ENCODE data around the gene RBM12.
"Not testable (repeated sequence)": the region's sequence is repeated elsewhere in the genome, so short reads cannot be mapped to it uniquely, and the experiment has no call there.

Gene RBM12

DNA sequence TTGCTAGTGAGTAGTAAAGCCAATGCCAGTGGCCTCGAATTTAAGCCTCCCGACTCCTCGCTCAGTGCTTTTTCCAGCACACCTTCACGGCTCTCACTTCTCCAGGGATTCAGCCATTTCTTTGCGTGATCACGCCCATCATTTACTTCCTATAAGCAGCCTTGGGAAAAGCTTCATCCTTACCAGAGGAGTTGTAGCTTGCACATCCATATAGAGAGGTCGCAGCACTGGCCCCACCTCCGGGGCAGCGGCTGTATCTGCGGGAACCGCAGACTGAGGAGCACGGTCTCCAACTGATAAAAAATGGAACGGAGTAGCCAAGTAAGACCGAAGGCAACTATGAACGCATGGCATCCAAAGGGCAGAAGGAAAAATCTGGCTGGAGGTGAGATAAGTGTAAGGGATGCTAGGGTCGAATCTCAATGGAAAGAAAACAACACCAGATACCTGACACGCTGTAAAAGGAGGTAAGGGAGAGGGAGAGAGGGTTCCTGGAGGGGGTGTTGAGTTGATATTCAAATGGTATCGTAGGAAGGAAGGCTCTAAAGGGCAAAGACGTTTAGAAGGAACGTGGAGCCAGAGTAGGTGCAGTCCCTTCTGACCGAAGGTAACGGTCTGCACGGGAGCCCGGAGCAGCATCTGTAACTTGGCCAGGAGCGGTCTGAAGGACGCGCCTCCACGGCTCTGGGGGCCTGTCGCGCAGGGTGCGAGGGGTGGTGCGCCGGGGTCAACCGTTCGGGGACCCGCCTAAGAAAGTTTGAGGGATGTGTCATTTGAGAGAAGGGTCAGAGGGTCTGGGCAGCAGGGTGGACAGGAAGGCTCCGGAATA is 33.8 kb upstream of the RBM12 start:
- DNase-seq (ENCODE audit: low spot score): no peak

DNA sequence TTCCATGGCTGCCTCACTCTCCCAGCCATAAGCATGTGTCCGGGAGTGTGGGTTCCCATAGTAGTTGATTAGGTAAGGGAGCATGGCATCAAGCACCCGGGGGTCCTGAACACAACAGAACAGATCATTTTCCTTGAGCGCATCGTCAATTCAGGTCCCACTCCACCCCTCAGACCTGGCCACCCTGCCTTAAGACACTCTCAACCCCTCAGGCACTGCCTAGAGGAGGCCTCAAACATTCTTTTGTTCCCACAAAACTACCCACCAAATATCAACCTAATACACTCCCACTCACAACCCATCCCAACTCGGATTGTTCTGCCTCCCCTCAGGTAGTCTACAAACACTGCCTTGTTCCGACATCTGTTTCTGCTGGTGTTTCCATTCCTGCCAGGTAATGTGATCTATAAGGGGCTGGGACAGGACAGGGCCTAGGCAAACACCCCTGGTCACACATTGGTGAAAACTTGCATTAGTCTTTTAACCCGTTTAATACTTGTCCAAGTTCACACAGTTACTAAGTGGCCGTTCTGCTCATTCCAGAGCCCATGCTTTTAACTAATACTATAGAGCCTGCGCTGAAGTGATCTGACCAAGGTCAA is 33.1 kb upstream of the RBM12 start:
- no peak for DNase-seq (ENCODE audit: low spot score)

DNA sequence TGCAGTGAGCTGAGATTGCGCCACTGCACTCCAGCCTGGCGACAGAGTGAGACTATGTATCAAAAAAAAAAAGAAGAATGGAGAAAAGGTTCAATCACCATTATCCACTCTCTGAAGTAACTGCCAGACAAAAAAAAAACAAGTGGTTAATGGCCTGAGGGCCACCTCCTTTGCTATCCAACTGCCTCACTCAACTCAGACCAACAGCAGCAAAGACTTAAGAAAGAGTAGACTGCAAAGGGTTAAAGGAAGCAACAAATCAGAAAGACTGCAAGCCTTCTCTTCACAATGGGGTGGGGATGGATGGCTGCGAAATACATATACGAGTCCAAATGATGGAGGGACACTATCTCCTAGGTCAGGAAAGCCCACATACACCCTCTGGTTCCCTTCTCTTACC is 31.3 kb upstream of the RBM12 start:
- no peak for DNase-seq (ENCODE audit: low spot score)

DNA sequence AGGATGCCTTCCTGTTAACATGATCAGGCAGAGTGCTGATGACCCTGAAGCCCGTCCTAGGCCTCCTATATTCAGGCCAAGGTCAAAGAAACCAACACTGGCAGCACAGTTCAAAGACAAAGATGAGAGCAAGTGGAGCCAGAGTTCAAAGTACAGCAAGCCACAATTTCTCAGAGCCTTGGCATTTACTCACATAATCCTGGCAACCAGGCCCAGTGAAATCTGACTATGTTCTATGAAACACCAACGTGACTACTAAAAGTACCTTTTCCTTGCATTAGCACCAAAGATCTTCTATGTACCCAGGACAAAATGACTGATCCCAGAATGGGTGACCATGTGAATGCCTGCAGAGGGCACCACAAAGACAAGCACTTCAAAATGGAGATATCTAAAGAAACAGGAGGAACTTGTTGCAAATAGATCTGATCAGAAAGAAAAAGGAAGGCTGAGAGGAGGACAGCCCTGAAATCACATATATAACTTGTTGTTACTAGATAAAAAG is 30.6 kb upstream of the RBM12 start:
- DNase-seq (ENCODE audit: low spot score): no peak

DNA sequence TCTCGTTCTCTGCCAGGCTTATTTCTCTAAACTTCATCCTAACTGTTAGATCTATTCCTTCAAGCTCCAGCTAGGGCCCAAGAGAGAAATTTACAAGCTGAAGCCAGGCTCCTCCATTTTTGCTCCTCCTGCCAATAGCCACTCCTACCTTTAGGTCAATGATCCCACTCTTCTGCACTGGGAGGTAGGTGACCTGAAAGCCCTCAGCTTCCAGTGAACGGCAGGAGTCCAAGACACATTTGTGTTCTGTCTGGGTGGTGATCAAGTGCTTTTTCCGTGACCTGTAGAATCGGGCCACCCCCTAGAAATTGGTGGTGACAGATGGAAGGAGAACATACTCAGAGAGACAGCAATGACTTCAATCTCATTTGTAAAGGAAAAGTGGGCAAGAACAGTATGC is 25.6 kb upstream of the RBM12 start:
- no peak for DNase-seq (ENCODE audit: low spot score)

DNA sequence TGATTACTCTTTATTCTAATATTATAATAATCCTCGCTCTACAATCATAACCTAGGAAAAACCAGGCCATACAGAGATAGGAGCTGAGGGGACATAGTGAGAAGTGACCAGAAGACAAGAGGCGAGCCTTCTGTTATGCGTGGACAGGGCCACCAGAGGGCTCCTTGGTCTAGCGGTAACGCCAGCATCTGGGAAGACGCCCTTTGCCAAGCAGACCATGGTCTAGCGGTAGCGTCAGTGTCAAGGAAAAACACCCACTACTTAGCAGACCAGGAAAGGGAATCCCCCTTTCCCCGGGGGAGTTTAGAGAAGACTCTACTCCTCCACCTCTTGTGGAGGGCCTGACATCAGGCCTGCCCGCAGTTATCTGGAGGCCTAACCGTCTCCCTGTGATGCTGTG is 22.2 kb upstream of the RBM12 start:
- not testable (repeated sequence) for DNase-seq (ENCODE audit: low spot score)

DNA sequence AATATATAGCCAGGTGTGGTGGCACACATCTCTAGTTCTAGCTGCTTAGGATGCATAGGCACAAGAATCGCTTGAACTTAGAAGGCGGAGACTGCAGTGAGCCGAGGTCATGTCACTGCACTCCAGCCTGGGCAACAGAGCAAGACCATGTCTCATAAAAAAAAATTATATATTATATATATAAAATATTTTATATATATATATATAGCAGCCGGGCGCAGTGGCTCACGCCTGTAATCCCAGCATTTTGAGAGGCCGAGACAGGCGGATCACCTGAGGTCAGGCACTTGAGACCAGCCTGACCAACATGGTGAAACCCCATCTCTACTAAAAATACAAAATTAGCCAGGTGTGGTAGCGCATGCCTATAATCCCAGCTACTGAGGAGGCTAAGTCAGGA is 20.7 kb upstream of the RBM12 start:
- DNase-seq (ENCODE audit: low spot score): not testable (repeated sequence)

DNA sequence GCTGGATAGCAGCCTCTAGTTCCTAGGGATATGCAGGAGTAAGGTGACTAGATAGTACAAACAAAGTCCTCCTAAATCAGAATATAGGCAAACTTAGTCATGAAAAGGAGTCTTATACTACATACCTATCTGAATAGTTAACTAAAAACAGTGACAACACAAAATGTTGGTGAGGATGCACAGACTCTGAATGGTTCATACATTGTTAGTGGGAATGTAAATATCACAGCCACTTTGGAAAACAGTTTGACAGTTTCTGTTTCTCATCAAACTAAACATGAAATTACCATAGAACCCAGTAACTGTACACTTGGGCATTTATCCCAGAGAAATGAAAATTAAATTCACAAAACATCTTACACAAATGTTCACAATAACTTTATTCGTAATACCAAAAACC is 17.3 kb upstream of the RBM12 start:
- DNase-seq (ENCODE audit: low spot score): no peak

DNA sequence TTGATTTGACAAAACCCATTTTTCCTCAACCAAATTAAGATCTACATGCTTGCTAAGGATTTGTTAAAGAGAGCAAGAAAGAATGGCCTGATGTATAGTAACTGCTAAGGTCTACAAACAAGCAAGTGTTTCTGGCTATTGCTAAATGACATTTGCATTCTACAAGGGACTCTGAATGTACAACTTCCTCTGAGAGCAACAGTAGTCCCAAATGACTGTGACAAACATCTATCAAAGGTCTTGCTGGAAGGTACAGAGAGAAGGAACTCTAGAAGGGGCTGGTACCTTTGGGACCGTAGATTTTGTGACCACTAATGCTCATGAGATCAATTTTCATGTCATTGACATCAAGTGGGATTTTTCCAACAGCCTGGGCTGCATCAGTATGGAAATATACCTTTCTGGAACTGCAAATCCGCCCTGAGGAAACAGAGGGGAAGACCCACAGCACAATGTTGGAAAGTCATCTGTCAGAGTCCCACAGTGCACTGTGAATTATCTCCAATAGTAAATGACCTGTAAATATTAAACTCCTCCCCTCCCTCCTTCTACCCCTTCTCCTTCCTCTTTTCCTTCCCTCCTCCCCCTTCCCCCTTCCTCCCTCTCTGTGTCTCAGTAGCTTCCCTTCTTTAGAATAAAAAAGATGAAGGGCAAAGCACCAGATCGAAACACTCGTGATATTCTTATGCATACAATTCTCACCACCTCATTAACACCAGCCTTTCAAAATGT is 15.9 kb upstream of the RBM12 start:
- no peak for DNase-seq (ENCODE audit: low spot score)

DNA sequence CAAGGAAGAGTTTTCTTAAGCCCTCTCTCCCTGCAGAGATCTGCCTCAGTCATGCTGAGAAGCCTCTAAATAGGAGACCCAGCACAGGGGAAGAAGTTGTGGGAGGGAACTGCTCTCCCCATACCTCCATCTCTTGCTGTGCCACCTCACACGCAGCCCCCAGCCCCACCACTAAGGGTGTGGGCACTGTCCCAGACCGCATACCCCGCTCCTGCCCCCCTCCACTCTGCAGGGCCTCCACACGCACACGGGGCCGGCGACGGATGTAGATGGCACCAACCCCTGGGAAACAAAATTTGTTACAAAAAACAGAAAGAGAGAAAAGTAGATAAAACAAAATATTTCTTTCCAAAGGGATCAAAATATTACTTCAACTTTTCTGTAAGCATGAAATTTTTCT is 10.2 kb upstream of the RBM12 start:
- DNase-seq (ENCODE audit: low spot score): no peak

DNA sequence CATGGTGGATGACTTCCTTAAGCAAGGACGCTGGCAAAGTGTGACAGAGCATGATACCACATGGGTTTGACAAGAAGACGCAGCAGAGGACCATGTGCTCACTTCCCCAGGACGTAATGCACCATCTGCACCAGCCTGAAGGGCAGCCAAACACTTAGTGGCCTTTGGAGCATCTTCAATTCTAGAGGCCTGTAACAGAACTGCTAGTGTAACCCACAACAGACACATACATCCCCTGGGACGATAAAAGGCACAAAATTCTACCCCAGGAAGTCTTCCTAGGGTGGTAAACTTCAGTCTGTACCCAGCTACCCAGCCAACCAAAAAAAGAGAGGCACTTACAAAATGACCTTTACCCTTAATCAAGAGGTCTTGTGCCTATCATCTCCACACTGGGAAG is 9.2 kb upstream of the RBM12 start:
- DNase-seq (ENCODE audit: low spot score): no peak

DNA sequence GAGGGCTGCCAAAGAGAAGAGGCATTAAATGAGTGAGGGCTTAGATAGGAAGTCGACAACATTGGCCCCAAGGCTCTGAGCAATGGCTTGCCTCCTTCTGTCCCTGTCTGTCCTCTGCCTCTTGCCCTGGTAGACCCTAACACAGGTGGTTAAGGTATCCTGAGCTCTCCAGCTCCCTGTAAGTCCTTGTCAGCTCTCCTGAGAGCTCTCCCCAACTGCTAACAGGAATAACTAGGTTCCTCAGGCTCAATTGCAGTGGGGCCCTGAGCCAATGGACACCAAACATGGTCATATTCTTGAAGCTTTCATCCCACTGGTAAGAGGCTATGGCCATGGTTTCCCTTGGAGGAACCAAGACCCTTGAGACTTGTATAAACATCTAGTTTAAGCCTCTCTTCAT is 5.0 kb upstream of the RBM12 start:
- DNase-seq (ENCODE audit: low spot score): no peak

DNA sequence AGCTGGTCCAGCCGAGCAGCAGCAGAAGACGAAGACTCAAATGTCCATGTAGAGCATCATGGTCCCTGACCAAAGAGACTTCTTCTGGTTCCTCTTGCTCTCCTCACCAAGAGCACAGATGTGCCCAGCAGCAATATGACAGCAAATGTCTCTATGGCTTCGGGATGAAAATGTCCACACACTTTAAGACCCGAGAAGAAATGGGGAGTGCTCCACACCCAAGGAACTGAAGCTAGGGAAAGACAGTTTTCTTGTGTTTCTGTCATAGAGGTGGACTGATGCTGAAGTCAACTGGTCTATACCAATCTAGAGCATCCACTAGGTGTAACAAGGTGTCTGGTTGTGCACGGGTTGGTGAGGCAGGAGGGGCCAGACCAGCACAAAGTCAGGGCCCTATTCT is 4.5 kb upstream of the RBM12 start:
- no peak for DNase-seq (ENCODE audit: low spot score)

DNA sequence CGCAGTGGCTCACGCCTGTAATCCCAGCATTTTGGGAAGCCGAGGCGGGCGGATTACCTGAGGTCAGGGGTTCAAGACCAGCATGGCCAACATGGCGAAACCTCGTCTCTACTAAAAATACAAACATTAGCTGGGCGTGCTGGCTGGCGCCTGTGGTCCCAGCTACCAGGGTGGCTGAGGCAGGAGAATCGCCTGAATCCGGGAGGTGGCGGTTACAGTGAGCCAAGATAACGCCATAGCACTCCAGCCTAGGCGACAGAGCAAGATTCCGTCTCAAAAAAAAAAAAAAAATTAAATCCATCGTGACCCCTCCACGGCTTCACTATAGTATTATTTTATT is 1.2 kb upstream of the RBM12 start:
- DNase-seq (ENCODE audit: low spot score): no peak

DNA sequence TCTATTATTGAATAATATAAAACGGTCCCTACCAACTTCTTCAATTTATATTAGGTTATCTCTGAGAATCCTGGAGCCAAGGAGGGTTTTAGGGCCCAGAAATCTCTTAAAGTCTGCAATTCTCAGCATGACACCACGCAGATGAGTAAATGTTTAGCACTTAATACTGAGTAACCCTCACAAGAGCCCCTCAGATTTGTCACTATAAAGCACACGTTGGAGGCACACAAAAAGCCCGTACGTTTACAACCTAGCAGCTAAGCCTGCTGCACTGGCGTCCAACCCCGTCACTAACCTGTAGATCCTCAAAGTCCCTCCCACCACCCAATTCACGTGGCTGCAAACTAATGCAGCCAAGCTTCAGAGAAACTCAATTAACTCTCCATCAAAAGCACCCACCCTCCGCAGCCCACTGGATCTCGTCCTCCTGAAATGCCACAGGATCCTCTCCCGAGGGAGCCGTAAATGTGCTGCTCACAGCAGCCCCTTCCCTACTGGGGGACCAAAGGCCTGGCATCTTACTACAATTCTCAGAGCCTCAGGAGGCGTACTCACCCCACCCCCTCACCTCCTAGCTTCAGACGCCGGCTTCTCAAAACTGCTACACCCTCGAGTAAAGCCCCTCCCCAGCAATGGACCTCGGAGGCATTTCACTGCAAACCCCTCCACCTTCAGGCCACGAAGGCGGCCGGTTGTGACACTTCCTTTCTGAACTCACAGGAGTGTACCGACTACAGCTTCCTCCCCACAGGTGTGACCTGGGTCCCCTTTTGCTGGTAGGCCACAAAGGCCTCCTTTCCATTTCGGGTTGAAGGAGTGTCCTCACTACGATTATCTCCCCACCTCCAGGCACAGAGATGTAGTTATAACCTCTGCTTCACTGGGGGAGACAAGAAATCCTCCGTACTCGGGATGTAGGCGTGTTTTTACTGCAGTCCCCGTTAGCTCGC is 909 bp downstream of the RBM12 start:
- DNase-seq (ENCODE audit: low spot score): peak; percentile 31

DNA sequence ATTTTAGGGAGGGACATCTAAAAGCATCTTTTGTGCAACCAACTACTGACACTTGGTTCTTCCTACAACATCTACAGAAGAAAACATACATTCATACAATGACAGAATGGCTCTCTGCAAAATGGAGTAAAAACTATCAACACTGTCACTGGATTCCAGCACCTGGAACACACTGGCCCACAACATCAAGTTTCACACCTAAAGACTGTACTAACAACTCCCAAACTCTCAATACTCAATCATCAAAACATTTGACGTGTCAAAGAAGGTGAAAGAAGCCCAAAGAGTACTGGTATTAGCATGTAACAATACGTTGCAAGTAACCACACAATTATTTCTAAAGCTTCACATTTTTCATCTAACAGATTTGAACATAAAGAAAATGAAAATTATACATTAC is 2.1 kb downstream of the RBM12 start:
- no peak for DNase-seq (ENCODE audit: low spot score)

DNA sequence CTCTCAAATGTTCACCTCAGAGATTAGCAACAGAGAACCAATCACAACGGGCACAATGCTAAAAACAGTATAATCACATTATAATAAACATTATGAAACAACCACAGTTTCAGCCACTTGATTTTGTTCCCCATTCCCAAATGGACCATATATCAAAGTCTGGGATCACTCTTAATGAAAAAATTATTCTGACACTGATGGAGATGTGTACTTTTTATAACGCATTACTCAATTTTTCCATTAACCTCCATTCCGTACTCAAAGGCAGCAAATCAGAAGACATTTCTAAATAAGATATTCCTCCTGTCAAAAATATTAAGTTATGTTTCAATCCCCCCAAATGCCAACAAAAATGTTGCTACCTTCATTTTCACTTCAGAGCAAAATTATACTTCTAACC is 2.8 kb downstream of the RBM12 start:
- DNase-seq (ENCODE audit: low spot score): no peak

DNA sequence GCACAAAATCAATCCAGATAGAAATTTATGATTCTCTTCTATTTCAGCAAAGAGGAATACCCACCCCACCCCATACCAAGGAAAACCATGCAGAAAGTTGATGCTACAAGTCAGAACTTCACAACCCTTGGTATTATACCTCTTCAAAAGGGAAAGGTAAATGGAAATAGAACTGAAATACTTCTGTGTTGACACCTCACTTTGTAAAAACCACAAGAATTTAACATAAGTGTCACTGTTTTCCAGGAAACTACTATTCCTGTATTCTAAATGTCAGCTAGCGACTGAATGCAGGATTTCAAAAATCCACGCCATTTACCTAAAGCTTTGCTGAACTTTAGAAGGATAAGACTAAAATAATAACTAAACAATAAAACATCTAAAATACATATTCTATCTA is 3.6 kb downstream of the RBM12 start:
- no peak for DNase-seq (ENCODE audit: low spot score)

DNA sequence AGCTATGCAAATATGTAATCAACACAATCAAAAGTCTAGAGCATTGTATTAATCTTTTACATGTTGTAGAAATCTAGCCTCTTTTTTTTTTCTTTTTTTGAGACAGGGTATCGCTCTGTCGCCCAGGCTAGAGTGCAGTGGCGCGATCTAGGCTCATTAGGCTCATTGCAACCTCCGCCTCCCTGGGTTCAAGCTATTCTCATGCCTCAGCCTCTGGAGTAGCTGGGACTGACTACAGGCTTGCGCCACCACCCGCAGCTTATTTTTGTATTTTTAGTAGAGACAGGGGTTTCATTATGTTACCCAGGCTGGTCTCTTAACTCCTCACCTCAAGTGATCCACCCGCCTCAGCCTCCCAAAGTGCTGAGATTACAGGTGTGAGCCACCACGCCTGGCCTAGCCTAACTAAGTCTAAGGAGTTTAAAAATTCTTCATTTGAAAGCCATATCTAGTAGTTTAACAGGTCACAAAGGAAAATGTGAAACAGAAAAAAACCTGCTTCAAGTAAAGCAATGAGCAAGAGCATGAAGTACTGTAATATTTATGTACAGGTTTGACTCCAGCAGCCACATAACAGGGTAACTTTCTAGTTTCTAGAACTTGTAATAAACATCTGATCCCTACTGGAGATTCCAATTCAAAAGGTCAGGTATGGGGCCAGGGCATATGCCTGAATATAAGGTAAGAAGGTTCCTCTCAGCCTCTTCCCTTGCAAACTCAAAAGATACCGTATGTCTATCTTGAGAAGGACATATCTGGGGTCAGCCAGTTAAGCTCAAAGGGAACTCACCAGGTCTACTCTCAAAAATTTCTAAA is 4.4 kb downstream of the RBM12 start:
- no peak for DNase-seq (ENCODE audit: low spot score)

DNA sequence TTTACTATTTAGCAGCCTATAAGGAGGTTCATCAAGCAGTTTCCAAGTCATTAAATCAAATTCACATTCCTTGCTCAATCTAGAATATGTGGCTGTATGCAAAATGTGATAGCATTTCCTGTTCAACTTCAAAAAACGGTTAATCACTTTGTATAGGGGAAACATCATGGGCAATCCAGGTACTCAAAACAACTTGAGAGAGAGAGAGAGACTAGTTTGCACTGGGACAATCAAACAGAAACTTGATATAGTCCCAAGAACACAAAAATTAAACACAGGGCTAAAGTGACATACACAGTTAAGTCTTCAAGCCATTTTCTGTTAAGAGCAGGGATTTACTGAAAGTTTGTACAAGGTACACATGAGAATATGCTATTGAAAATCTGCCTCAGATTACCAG is 7.4 kb downstream of the RBM12 start:
- no peak for DNase-seq (ENCODE audit: low spot score)

DNA sequence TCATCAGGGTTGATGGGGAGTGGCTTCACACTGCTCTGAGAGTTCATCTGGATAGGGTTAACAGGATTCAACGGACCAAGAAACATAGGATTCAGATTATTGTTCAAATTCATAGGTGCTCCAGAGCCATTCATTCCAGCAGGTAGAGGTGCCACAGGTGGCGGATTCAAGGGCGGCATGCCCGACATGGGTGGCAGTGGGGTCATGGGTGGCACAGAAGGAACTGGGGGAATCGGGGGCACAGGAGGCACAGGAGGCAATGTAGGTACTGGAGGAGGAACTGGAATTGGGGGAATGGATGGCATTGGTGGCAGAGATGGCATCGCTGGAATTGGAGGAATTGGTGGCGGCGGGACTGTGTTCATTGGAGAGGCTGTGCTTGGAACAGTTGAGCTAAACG is 10.3 kb downstream of the RBM12 start:
- DNase-seq (ENCODE audit: low spot score): no peak
